Activated CD4-positive, alpha-beta T cell treated with anti-CD3 and anti-CD28 coated beads for 4 hours (primary cell): Measurements from ENCODE around the gene FBXL5.
"Not testable (repeated sequence)": the region's sequence is repeated elsewhere in the genome, so short reads cannot be mapped to it uniquely, and the experiment has no call there.

Experiments
- DNase-seq, 2 donors: peaks; one replicate each; pipeline ENCODE4 v3.0.0-alpha.2; 2020

The FBXL5 gene

DNA sequence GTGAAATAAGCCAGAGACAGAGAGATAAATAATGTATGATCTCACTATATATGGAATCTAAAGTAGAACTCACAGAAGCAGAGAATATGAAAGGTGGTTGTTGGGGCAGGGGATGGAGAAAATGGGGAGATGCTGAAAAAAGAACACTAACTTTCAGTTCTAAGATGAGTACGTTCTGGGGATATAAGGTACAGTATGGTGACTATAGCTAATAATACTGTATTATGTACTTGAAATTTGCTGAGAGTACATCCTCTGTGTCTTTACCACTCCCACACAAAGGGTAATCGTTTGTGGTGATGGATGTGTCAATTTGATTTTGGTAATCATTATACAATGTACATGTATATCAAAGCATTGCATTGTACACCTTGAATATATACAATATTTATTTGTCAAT lies 6.6 kb downstream of the FBXL5 start:
- no peak for DNase-seq

DNA sequence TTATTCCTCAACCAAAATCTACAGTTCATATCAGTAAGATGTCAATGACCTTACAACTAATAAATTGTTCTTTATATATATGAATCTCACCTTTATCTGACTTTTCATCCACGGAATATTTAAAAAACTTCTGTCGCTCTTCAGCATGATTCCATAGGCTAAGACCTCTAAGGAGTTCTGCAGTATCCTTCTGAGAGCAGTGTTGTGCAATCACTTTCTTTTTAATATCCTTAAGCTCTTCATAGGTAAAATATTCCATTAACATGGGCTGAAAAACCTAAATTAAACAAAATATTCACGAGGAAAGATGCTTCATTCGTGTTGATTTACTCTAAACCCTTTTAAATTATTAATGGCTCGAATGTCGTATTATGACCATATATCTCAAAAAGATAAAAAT lies 16.7 kb downstream of the FBXL5 start:
- DNase-seq, result no peak

DNA sequence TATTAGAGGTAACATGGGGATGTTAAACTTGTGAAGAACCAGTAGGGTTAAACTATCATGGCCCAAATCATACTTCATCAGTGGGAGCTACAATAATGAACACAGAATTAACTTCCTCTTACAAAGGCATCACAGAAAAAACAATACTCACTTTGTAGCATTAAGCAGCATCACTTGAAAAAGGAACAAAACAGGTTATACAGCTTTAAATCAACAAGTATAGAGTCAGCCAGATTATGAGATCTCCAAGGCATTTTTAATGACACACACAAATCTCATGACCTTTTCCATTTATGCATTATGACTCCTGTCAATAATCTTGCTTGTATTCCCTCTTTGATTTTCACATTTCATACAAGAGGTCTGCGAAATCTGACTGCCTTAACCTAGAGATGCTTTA lies 18.3 kb downstream of the FBXL5 start:
- no peak for DNase-seq

DNA sequence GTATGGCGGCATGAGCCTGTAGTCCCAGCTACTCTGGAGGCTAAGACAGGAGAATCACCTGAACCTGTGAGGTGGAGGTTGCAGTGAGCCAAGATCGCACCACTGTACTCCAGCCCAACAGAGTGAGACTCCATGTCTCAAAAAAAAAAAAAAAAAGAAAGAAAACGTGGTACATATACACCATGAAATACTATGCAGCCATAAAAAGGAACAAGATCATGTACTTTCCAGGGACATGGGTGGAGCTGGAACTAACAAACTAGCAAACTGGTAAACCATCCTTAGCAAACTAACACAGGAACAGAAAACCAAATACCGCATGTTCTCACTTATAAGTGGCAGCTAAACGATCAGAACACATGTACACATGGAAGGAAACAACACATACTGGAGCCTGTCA lies 37.8 kb downstream of the FBXL5 start:
- DNase-seq, result not testable (repeated sequence)

DNA sequence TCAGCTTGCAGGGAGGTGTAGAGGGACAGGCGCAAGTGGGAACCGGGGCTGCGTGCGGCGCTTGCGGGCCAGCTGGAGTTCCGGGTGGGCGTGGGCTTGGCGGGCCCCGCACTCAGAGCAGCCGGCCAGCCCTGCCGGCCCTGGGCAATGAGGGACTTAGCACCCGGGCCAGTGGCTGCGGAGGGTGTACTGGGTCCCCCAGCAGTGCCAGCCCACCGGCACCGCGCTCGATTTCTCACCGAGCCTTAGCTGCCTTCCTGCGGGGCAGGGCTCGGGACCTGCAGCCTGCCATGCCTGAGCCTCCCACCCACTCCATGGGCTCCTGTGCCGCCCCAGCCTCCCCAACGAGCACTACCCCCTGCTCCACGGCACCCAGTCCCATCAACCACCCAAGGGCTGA lies 40.3 kb downstream of the FBXL5 start:
- DNase-seq, result not testable (repeated sequence)

DNA sequence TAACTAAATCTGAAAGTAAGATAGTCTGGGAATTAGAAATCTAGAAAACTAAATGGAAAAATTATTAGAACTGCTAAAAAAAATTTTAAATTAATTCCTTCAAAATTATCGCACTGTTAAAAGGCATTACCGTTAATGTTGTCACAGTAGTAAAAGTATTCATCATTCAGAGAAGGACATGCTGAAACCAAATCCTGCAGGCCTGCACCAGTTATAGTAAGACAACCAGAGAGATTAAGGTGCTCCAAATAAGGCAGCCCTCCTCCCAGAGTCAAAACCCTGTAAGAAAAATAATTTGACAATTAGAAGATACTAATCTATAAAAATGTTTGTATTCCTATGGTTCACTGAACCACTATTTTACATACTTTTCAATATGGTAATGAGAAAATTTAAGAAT lies 43.0 kb downstream of the FBXL5 start:
- DNase-seq, result no peak

DNA sequence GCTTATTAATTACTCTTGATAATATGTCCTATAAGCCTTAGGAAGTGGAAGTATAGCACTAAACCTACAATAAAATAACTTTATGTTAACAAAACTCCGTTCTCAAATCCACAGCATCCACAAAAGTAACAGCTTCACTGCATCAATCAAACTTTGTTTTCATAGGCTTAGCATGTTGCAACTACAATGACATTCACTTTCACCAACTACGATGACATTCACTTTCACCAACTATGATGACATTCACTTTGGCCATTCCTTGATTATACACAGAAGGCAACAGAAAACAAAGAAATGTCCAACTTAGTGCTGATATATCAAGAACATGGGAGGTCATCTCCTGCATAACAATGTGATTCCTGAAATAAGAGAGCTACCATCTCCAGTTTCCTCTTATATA lies 44.3 kb downstream of the FBXL5 start:
- no peak for DNase-seq

DNA sequence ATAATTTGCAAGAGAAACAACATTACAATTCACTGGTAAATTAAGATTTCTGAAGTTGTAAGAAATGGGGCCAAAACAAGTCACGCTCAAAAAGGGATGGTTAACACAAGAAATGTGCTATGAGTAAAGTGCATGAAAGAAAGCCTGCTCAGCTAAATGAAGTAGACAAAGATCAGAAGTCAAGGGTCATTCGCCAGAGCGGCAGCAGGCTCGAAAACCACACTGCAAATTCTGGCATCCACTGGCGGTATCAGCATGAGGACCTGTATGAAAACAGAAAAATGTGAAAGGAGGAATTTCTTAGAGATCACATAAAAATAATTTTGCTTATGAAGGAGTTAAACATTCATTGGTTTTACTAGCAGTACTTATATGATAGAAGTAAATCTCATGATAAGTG lies 49.6 kb downstream of the FBXL5 start:
- no peak for DNase-seq

DNA sequence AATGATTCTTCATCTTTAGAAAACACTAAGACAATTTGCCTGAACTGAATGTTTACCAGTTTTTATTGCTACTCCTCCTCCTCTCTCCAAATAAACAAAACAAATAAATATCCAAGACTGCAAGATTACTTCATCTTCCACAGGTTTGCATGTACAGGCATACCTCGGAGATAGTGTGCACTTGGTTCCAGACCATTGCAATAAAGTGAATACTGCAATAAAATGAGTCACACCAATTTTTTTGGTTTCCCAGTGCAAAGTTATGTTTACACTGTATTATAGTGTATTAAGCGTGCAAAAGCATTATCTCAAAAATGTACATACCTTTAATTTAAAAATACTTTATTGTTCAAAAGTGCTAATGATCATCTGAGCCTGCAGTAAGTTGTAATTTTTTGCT lies 53.3 kb downstream of the FBXL5 start:
- no peak for DNase-seq

DNA sequence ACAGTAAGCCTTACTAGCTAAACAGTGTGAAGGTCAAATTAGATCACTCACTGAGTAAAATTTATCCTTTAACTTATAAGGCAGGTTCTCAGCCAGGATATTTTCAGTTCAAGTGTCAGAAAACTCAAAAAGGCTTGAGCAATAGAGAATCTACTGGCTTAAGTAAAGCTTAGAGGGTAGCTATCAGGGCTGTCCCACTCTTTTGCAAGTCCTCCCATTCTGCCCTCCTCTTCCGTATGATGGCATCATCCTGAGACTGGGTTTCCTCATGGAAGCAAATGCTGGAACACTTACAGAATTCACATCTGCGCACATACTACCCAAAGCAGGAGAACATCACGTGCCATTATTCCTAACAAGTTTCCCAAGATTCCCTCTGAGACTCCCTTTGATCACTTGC lies 55.0 kb downstream of the FBXL5 start:
- DNase-seq, result no peak

DNA sequence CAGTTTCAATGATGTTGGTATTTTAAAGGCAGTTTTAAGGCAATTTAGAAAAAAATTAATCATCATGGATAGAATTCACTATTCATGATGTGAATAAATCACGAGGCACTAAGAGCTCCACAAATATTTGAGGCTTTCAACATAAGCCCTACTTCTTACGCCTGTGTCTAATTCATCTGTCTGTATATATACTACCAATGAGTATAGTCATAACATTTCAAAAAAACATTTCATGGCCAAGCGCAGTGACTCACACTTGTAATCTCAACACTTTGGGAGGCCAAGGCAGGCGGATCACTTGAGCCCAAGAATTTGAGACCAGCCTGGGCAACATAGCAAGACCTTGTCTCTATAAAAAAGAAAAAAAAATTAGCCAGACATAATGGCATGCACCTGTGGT lies 56.5 kb downstream of the FBXL5 start:
- DNase-seq, result no peak

DNA sequence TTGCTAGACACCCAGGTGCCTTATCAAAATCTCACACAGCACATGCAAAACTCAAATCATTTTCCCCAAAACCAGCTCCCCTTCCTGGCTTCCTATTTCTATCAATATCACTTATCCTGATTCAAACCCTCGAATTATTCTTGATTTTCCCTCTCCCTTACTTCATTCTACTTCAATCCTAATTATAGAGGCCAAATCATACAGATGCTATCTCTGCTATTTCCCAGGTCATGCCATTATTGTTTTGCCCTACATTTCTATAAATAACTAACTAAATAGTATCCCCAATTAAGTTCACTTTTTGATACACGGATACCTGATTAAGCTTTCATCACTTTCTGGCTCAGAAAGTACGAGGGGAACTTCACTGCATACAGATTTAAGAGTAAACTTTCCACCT lies 62.4 kb downstream of the FBXL5 start:
- DNase-seq, result no peak

DNA sequence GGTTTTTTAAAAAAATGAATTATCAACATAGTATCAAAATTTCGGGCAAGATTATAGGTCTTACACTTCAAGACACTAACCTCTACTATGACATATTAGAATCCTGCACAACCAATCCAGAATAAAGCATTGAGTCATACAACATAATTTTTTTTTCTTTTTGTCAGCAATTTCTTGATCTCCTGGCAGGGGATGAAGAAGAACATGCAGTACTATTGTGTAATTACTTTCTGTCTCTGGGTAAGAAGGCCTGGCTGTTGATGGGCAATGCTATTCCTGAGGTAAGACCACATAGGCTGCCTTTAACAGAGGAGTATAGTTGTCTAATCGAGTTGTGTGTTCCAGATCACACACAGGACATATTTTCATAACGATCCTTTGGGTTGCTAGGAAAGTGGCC lies 67.5 kb downstream of the FBXL5 start:
- DNase-seq, result no peak

DNA sequence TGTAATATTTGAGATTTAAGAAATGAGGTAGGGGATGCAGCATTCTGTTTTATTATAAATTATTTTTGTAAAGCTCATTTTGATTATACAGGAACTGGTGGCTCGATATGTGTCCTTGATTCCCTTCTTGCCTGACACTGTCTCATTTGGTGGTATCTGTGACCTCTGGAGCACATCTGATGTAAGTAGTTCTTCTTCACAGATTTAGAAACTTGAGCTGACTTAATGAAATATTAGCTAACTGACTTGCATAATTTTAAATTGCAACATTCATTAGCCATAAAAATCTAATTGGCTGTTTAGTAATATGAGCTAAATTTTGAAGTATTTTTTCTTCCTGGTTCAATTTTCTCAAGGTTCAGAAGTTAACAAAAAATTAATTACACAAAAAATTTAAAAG lies 69.1 kb downstream of the FBXL5 start:
- no peak for DNase-seq

DNA sequence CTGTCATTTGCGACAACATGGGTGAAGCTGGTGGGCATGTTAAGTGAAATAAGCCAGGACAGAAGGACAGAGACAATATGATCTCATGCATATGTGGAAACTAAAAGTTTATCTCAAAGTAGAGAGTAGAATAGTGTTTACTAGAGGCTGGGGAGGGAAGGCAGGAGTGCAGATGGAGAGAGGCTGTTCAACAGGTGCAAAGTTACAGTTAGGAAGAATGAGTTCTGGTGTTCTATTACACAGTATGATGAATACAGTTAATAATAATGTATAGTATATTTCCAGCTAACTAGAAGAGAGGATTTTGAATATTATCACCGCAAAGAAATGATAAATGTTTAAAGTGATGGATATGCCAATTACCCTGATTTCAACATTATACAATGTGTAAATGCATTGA lies 69.8 kb downstream of the FBXL5 start:
- no peak for DNase-seq

DNA sequence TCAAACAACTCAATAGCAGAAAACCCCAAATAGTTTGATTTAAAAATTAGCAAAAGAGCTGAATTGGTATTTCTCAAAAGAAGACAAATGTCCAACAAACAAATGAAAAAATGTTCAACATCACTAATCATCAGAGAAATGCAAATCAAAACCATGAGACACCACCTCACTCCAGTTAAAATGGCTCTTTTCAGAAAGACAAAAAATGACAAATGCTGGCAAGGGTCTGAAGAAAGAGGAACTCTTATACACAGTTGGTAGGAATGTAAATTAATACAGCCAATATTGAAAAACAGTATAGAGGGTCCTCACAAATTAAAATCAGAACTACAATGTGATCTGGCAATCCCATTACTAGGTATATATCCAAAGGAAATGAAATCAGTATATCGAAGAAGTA lies 70.4 kb downstream of the FBXL5 start:
- no peak for DNase-seq

DNA sequence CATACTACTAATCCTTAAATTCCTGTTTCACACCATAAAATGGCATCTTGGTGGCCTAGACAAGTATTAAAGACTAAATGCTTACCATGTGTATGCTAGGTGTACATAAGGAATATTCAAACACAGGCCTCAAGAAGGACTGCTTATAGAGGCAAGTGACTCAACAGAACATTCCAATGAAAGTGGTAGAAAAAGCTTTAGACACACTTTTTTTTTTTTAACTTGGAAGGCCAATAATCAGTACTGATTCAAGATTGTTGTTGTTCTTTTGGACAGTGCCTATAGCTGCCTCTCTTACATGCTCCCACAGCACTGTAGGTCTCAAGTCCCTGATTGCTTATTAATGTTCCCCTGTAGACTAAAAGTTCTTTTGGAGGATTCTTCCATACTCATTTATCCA lies 77.6 kb downstream of the FBXL5 start:
- no peak for DNase-seq

DNA sequence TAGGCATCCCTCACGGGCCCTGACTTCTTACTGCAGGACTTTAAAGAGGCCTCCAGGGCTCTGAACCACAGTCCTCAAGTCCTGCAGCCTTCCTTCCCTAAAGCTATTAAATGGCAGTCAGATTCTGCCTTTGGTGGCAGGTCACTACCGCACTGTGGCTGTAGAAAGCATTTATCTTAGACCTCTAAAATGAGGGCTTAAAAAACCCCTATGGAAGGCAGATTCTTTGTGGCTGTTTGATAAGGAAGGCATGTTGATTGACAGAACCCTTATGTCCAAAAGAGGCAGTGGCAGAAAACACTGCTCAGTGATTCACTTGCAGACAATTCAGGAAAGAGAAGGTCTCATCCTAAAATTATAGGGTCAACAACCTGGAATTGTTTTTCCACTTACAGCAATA lies 79.2 kb downstream of the FBXL5 start:
- no peak for DNase-seq

DNA sequence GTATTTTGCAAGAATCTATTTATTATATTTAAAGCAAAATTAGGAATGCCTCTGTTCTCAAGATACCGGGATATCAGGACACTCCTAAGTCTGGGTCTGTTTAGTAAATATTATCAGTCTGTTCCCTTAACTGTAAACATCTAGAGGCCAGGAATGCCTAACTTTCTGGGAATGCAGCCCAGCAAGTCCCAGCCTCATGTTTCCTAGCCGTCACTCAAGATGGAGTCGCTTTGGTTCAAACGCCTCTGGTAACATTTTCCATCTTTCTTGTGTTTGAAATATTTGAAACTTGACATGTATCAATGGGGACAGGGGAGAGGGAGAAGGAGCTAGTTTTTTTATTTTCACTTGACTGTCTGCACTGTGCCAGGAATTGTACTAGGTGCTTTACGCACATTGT lies 85.4 kb downstream of the FBXL5 start:
- DNase-seq, result no peak

DNA sequence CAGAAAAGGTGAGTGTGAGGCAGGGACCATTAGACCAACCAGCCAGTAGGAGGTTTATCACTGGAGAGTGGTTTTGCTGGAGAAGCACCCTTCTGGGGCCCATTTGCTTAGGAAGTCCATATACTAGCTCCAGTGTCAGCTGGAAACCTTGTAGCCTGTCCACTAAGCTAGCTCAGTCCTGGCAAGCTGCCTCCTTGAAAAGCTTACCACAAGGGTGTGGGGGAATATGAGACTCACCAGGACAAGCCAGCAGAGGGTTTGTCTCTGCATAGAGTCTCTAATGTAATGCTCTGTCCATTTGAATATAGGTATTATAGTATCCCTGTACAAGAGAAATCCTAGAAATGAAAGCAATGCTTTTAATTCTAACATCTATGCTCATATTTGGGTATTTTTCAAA lies 86.3 kb downstream of the FBXL5 start:
- no peak for DNase-seq

DNA sequence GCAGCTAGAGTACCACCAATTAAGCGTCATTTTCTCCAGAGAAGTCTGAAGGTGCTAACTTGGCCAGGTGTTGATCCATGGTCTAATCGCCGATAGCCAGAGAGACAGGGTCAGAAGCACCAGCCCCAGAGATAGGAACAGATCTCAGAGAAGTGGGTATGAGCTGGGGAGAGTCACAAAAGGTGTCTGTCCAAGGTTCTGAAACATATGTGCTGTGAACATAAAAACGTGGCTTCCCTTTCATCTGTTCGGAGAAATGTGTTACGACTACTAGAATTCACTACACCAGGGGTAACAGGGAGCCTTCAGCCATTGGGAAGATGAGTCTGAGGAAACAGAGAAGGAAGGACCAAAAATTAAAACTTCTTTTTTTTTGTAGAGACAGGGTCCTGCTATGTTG lies 91.3 kb downstream of the FBXL5 start:
- DNase-seq, result no peak

DNA sequence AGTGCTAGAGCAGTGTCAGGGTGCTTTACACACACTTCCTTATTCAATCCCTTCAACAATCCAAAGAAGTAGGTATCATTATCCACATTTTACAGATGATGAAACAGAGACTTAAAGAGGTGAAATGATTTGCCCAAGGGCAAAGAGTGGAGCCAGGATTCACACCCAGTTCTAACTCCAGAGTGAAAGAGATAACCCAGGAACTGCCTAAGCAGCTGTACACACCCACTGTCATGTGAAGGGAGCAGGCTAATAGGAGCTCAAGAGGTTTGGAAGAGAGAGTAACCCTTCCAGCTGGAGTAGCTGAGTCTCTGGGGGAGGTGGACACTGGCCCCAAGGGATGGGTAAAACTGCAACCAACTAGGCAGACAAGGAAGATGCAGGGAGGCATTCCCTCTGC lies 92.5 kb downstream of the FBXL5 start:
- DNase-seq, result no peak

DNA sequence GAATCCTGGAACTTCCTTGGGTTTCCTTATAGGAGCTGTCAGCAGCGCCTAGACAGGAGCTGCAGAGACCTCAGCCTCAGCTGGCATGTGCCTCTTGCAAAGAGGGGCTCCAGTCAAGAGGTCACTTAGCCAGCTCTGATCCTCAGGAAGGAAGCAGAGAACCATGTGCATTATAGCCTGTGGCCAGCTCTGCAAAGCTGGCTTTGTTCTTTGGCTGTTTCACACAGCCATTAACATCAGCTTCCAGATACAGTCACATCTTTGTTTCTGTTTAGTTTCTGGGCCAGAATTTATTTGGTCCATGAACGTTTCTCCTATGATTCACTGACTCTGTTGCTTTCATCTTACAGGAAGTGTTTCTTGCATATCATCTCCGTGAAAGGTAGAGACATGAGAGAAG lies 93.0 kb downstream of the FBXL5 start:
- DNase-seq, result no peak

DNA sequence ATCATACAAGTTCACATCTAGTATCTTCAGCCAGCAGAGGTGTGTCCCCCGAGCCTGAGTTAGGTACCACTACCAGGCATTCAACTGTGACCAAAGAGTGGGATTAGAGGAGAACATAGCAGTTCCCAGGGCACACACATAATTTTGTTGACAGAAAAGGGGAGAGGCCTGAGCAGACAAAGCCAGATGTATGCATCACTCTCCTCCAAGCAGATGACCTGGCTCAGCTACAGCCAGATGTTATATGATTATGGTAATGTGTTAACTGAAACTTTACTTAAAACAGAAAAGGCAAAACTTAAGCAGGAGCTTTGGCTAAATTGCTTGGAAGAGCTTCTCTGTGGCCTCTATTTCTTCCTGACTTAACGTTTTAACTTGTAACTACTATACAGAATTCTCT lies 96.6 kb downstream of the FBXL5 start:
- no peak for DNase-seq

DNA sequence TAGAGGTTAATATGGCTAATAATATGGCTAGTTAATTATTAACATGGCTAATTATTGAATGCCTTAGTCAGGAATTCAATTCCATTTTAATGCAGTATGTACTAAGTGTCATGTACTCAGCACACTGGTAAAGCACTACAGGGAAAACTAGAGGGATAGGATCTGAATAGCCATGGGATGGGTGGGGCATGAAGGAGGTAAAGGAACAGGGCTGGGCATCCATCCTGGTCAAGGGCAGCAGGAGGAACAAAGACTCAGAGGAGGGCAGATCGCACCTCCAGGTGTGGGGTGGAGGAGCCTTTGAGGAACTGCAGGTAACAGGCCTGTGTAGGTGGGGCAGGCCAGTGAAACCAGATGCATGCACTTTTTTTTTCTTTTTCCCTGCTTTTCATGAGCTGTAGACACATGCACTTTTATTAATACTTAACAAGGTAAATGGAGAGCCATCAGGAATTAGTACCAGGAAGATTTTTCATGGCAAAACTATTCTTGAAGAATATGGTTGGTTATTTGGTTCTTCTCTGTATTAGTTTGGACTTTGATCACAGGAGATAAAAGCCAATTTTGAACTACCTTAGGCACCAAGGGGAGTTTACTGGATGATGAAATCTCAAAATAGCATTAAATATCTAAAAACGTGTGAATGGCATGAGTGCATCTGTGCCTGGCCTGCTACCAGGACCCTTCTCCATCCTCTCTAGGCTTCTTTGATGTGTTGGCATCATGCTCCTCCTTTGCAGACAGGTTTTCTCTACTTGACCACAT lies 97.2 kb downstream of the FBXL5 start:
- DNase-seq, result no peak
